ENCODE measurements around the gene TAGLN3.

The TAGLN3 gene

GRCh38 chr3:112005091-112005672 lies 6.5 kb downstream of the TAGLN3 start:
- Histone ChIP-seq H3K79me2 (ENCODE audit: control insufficient read depth, insufficient read depth, low read length) (no peaks in the 10 kb centered on the region), H3K4ac (ENCODE audit: low read depth, low read length) (no peak overlapping the region), H3K4me3 (ENCODE audit: low read length) (no peak overlapping the region), H3K27me3 (ENCODE audit: insufficient read depth, low read length, poor library complexity) (no peaks in the 10 kb centered on the region), H4K8ac (ENCODE audit: low read depth, low read length) (no peak overlapping the region), H3K4me1 (ENCODE audit: control insufficient read depth, low read depth, low read length) (peaks cover 10% of the 10 kb centered on the region), H2BK15ac (replicated peaks; ENCODE audit: low read depth) (no peak overlapping the region), H4K5ac (ENCODE audit: low read length) (no peak overlapping the region), H2BK5ac (ENCODE audit: low read length) (no peak overlapping the region), H3K23ac (ENCODE audit: low read length) (no peak overlapping the region), H3K18ac (ENCODE audit: low read length) (no peak overlapping the region), H3K4me2 (ENCODE audit: low read length) (no peak overlapping the region), H3K9ac (ENCODE audit: low read length) (no peak overlapping the region), H2BK120ac (ENCODE audit: low read depth, low read length) (no peak overlapping the region), H2AK5ac (ENCODE audit: low read length) (no peak overlapping the region), H3K56ac (ENCODE audit: low read length) (no peak overlapping the region), H3K79me1 (ENCODE audit: low read length) (no peaks in the 10 kb centered on the region), H3K27ac (ENCODE audit: low read depth, low read length) (no peak overlapping the region), H3K36me3 (ENCODE audit: control insufficient read depth, insufficient read depth, low read length) (no peaks in the 10 kb centered on the region)
- no peak for DNase-seq
- WGBS (ENCODE audit: extremely low coverage, insufficient coverage, low lambda C conversion rate), result no CpG with 5 or more reads among the region's 4 CpGs

- Histone ChIP-seq H3K9ac (ENCODE audit: low read length) (no peak overlapping the region), H2BK15ac (replicated peaks; ENCODE audit: low read depth) (no peak overlapping the region), H4K8ac (ENCODE audit: low read depth, low read length) (no peak overlapping the region), H3K27ac (ENCODE audit: low read depth, low read length) (no peak overlapping the region), H4K5ac (ENCODE audit: low read length) (no peak overlapping the region), H3K18ac (ENCODE audit: low read length) (no peak overlapping the region), H3K4me3 (ENCODE audit: low read length) (no peak overlapping the region), H3K4me2 (ENCODE audit: low read length) (no peak overlapping the region), H3K23ac (ENCODE audit: low read length) (no peak overlapping the region), H3K36me3 (ENCODE audit: control insufficient read depth, insufficient read depth, low read length) (no peaks in the 10 kb centered on the region), H2BK5ac (ENCODE audit: low read length) (no peak overlapping the region), H2BK120ac (ENCODE audit: low read depth, low read length) (no peak overlapping the region), H3K79me2 (ENCODE audit: control insufficient read depth, insufficient read depth, low read length) (no peaks in the 10 kb centered on the region), H2AK5ac (ENCODE audit: low read length) (no peak overlapping the region), H3K4me1 (ENCODE audit: control insufficient read depth, low read depth, low read length) (no peaks in the 10 kb centered on the region), H3K56ac (ENCODE audit: low read length) (no peak overlapping the region), H3K4ac (ENCODE audit: low read depth, low read length) (no peak overlapping the region), H3K27me3 (ENCODE audit: insufficient read depth, low read length, poor library complexity) (no peaks in the 10 kb centered on the region), H3K79me1 (ENCODE audit: low read length) (no peaks in the 10 kb centered on the region)
- WGBS (ENCODE audit: extremely low coverage, insufficient coverage, low lambda C conversion rate), result no CpG with 5 or more reads among the region's 1 CpG
- DNase-seq, result no peak
These were observed 8.9 kb downstream of the TAGLN3 start for GRCh38 chr3:112007633-112008032.

DNA sequence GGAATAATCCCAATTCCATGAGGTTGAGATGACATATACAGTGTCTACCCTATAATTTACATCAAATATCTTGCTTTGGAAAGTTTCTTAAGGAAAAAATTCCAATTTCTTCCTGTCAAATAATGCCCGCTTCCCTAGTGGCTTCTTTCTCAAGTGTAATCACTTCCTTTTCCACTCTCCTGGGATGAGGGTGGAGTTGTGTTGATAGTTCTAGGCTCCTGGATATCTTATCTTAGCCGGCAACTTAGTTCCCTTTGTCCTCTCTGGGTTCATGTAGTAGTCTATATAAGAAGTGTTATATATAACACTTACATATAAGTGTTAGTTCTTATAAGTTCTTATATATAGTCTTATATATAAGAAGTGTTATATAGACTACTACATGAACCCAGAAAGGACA lies 10.9 kb downstream of the TAGLN3 start:
- no CpG with 5 or more reads among the region's 2 CpGs for WGBS (ENCODE audit: extremely low coverage, insufficient coverage, low lambda C conversion rate)
- H3K27ac ChIP-seq (ENCODE audit: low read depth, low read length), result no peak overlapping the region
- H3K4me1 ChIP-seq (ENCODE audit: control insufficient read depth, low read depth, low read length), result no peaks in the 10 kb centered on the region
- H3K9ac ChIP-seq (ENCODE audit: low read length), result no peak overlapping the region
- no peak overlapping the region for H2AK5ac ChIP-seq (ENCODE audit: low read length)
- no peak overlapping the region for H3K4ac ChIP-seq (ENCODE audit: low read depth, low read length)
- no peak overlapping the region for H2BK120ac ChIP-seq (ENCODE audit: low read depth, low read length)
- H3K56ac ChIP-seq (ENCODE audit: low read length), result no peak overlapping the region
- no peak overlapping the region for H3K18ac ChIP-seq (ENCODE audit: low read length)
- H3K4me3 ChIP-seq (ENCODE audit: low read length), result no peak overlapping the region
- no peak overlapping the region for H4K5ac ChIP-seq (ENCODE audit: low read length)
- no peak for DNase-seq
- H3K36me3 ChIP-seq (ENCODE audit: control insufficient read depth, insufficient read depth, low read length), result no peaks in the 10 kb centered on the region
- no peak overlapping the region for H4K8ac ChIP-seq (ENCODE audit: low read depth, low read length)
- H2BK5ac ChIP-seq (ENCODE audit: low read length), result no peak overlapping the region
- H3K79me1 ChIP-seq (ENCODE audit: low read length), result no peaks in the 10 kb centered on the region
- no peaks in the 10 kb centered on the region for H3K27me3 ChIP-seq (ENCODE audit: insufficient read depth, low read length, poor library complexity)
- no peak overlapping the region for H3K4me2 ChIP-seq (ENCODE audit: low read length)
- H3K23ac ChIP-seq (ENCODE audit: low read length), result no peak overlapping the region
- no peak overlapping the region for H2BK15ac ChIP-seq (replicated peaks; ENCODE audit: low read depth)
- no peaks in the 10 kb centered on the region for H3K79me2 ChIP-seq (ENCODE audit: control insufficient read depth, insufficient read depth, low read length)

DNA sequence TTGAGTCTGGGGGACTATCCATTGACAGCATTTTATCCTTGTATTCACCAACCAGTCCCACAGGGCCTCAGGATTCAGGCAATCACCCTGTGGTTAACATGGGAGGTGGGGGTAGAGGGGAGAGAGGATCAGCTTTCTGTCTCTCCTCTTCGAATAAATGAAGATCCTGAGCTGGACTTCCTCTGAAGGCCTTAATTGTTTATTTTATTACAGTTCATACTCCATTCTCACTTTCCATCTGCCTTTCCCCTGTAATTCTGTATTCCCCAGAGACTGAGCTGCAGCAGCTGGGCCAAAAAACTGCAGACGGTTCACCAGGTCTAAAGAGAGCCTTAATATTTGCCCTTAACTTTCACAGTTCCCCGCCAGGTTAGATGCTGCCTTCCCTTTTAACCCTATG lies 11.9 kb downstream of the TAGLN3 start:
- no CpG with 5 or more reads among the region's 3 CpGs for WGBS (ENCODE audit: extremely low coverage, insufficient coverage, low lambda C conversion rate)
- H3K36me3 ChIP-seq (ENCODE audit: control insufficient read depth, insufficient read depth, low read length), result no peaks in the 10 kb centered on the region
- DNase-seq, result no peak

DNA sequence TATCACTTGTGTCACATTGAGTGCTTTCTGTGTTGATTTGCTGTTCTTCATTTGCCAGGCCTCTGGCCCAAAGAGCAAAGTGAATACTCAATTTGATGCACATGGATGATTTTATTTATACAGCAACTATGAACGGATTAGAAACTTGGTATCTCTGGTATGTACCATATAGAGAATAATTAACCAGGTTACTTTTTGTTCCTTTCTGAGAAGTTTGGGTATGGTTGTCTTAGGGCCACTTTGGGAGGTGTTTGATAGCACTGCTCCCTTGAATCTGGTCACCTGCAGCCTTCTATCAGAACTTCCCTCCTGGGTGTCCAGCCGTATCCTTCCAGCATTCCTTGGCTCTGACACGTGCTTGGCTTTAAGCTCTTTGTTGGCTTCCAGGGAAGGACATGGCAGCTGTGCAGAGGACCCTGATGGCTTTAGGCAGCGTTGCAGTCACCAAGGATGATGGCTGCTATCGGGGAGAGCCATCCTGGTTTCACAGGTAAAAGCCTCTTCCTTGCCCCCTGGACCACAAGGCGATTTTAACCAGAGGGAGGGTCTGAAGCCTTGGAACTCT lies 12.7 kb downstream of the TAGLN3 start:
- H3K56ac ChIP-seq (ENCODE audit: low read length), result no peak overlapping the region
- no peaks in the 10 kb centered on the region for H3K79me1 ChIP-seq (ENCODE audit: low read length)
- H3K23ac ChIP-seq (ENCODE audit: low read length), result no peak overlapping the region
- H3K18ac ChIP-seq (ENCODE audit: low read length), result no peak overlapping the region
- DNase-seq, result no peak
- no peak overlapping the region for H3K27ac ChIP-seq (ENCODE audit: low read depth, low read length)
- no peak overlapping the region for H2BK5ac ChIP-seq (ENCODE audit: low read length)
- H3K4me1 ChIP-seq (ENCODE audit: control insufficient read depth, low read depth, low read length), result peaks cover 2% of the 10 kb centered on the region
- no peak overlapping the region for H2BK120ac ChIP-seq (ENCODE audit: low read depth, low read length)
- H4K5ac ChIP-seq (ENCODE audit: low read length), result no peak overlapping the region
- WGBS (ENCODE audit: extremely low coverage, insufficient coverage, low lambda C conversion rate), result no CpG with 5 or more reads among the region's 6 CpGs
- H3K4me3 ChIP-seq (ENCODE audit: low read length), result no peak overlapping the region
- H3K36me3 ChIP-seq (ENCODE audit: control insufficient read depth, insufficient read depth, low read length), result no peaks in the 10 kb centered on the region
- no peak overlapping the region for H3K9ac ChIP-seq (ENCODE audit: low read length)
- no peaks in the 10 kb centered on the region for H3K79me2 ChIP-seq (ENCODE audit: control insufficient read depth, insufficient read depth, low read length)
- H3K4ac ChIP-seq (ENCODE audit: low read depth, low read length), result no peak overlapping the region
- H4K8ac ChIP-seq (ENCODE audit: low read depth, low read length), result no peak overlapping the region
- no peak overlapping the region for H3K4me2 ChIP-seq (ENCODE audit: low read length)
- no peaks in the 10 kb centered on the region for H3K27me3 ChIP-seq (ENCODE audit: insufficient read depth, low read length, poor library complexity)
- H2BK15ac ChIP-seq (replicated peaks; ENCODE audit: low read depth), result no peak overlapping the region
- no peak overlapping the region for H2AK5ac ChIP-seq (ENCODE audit: low read length)

More for the DNA sequence above, 11.9 kb downstream of the TAGLN3 start:
- no peak overlapping the region for H2BK120ac ChIP-seq (ENCODE audit: low read depth, low read length)
- H3K79me1 ChIP-seq (ENCODE audit: low read length), result no peaks in the 10 kb centered on the region
- H3K4ac ChIP-seq (ENCODE audit: low read depth, low read length), result no peak overlapping the region
- no peak overlapping the region for H2BK5ac ChIP-seq (ENCODE audit: low read length)
- no peaks in the 10 kb centered on the region for H3K79me2 ChIP-seq (ENCODE audit: control insufficient read depth, insufficient read depth, low read length)
- no peak overlapping the region for H4K5ac ChIP-seq (ENCODE audit: low read length)
- H3K23ac ChIP-seq (ENCODE audit: low read length), result no peak overlapping the region
- H4K8ac ChIP-seq (ENCODE audit: low read depth, low read length), result no peak overlapping the region
- H3K4me2 ChIP-seq (ENCODE audit: low read length), result no peak overlapping the region
- no peak overlapping the region for H3K4me3 ChIP-seq (ENCODE audit: low read length)
- no peak overlapping the region for H2BK15ac ChIP-seq (replicated peaks; ENCODE audit: low read depth)
- H3K27me3 ChIP-seq (ENCODE audit: insufficient read depth, low read length, poor library complexity), result no peaks in the 10 kb centered on the region
- no peak overlapping the region for H3K18ac ChIP-seq (ENCODE audit: low read length)
- H3K56ac ChIP-seq (ENCODE audit: low read length), result no peak overlapping the region
- no peak overlapping the region for H2AK5ac ChIP-seq (ENCODE audit: low read length)
- H3K27ac ChIP-seq (ENCODE audit: low read depth, low read length), result no peak overlapping the region
- H3K9ac ChIP-seq (ENCODE audit: low read length), result no peak overlapping the region
- no peaks in the 10 kb centered on the region for H3K4me1 ChIP-seq (ENCODE audit: control insufficient read depth, low read depth, low read length)

Data from mesendoderm (in vitro differentiated cells).